Subcutaneous abdominal adipose tissue (tissue), 5 donors: ENCODE results near the gene RSPH6A.
A peak's percentile ranks its signal among the peaks of the same experiment; 100 is the strongest.

Source experiments
- H3K27ac ChIP-seq: one replicate; pipeline ENCODE4 v1.7.0; 2013; ENCODE audit warnings: low read depth, mild to moderate bottlenecking, inconsistent platforms, low read length, moderate library complexity
- H3K27me3 ChIP-seq, 5 donors: one replicate each; pipeline ENCODE4 v1.7.0; 2013; ENCODE audit warnings: low read length in 5 of 5, inconsistent platforms in 1 of 5; ENCODE audit not compliant: control insufficient read depth in 5 of 5, insufficient read depth in 4 of 5
- H3K36me3 ChIP-seq, 5 donors: one replicate each; pipeline ENCODE4 v1.7.0; 2013; ENCODE audit warnings: low read length in 5 of 5; ENCODE audit not compliant: control insufficient read depth in 5 of 5, insufficient read depth in 5 of 5
- H3K4me1 ChIP-seq, 5 donors: one replicate each; pipeline ENCODE4 v1.7.0; 2013; ENCODE audit warnings: low read length in 5 of 5, mild to moderate bottlenecking in 3 of 5, moderate library complexity in 1 of 5; ENCODE audit not compliant: control insufficient read depth in 5 of 5, insufficient read depth in 5 of 5
- H3K4me3 ChIP-seq, 5 donors: one replicate each; pipeline ENCODE4 v1.7.0; 2013; ENCODE audit warnings: low read length in 5 of 5, low read depth in 1 of 5
- H3K9ac ChIP-seq, 5 donors: one replicate each; pipeline ENCODE4 v1.7.0; 2013; ENCODE audit warnings: low read length in 5 of 5, mild to moderate bottlenecking in 4 of 5, moderate library complexity in 3 of 5
- H3K9me3 ChIP-seq, 5 donors: one replicate each; pipeline ENCODE4 v1.7.0; 2013; ENCODE audit warnings: low read length in 5 of 5; ENCODE audit not compliant: control insufficient read depth in 5 of 5
- donor health status: healthy.
- donor health status: healthy.
- donor health status: healthy.
- donor health status: healthy.
- donor health status: healthy.

RSPH6A gene

GRCh38 chr19:45782820-45783785 is 32.0 kb downstream of the RSPH6A start:
- H3K9me3 ChIP-seq = no peaks in the 10 kb centered on the region
- peaks cover under 1 to 52% (median 45%) of the 10 kb centered on the region in 5 donors for H3K4me1 ChIP-seq
- H3K4me3 ChIP-seq = peak overlapping the region in 3 of 5 donors; percentile 6 to 57 (median 28)
- H3K9ac ChIP-seq = peak overlapping the region in 3 of 5 donors; percentile 28 to 61 (median 48)
- H3K36me3 ChIP-seq = peaks cover 0 to 33% (median 23%) of the 10 kb centered on the region in 5 donors
- H3K27ac ChIP-seq = peak overlapping the region; percentile 37
- no peaks in the 10 kb centered on the region for H3K27me3 ChIP-seq

GRCh38 chr19:45782162-45782691 is 32.9 kb downstream of the RSPH6A start, which contains the start of gene DMPK:
Gene DMPK, minus strand, starts transcription at chr19:45782490. Its CDS starts 138 bp downstream, at chr19:45782352.
- Histone ChIP-seq H3K9ac (peak within 1 kb of the TSS in 3 of 5 donors; percentile 53 to 68 (median 61)), H3K4me3 (peak within 1 kb of the TSS; percentile 50 to 70 (median 64)), H3K27ac (peak within 1 kb of the TSS; percentile 37), H3K4me1 (peaks cover 0 to 50% (median 45%) of the 10 kb centered on the region in 5 donors), H3K36me3 (peaks cover 0 to 37% (median 29%) of the 10 kb centered on the region in 5 donors), H3K9me3 (no peaks in the 10 kb centered on the region), H3K27me3 (no peaks in the 10 kb centered on the region)

DNA sequence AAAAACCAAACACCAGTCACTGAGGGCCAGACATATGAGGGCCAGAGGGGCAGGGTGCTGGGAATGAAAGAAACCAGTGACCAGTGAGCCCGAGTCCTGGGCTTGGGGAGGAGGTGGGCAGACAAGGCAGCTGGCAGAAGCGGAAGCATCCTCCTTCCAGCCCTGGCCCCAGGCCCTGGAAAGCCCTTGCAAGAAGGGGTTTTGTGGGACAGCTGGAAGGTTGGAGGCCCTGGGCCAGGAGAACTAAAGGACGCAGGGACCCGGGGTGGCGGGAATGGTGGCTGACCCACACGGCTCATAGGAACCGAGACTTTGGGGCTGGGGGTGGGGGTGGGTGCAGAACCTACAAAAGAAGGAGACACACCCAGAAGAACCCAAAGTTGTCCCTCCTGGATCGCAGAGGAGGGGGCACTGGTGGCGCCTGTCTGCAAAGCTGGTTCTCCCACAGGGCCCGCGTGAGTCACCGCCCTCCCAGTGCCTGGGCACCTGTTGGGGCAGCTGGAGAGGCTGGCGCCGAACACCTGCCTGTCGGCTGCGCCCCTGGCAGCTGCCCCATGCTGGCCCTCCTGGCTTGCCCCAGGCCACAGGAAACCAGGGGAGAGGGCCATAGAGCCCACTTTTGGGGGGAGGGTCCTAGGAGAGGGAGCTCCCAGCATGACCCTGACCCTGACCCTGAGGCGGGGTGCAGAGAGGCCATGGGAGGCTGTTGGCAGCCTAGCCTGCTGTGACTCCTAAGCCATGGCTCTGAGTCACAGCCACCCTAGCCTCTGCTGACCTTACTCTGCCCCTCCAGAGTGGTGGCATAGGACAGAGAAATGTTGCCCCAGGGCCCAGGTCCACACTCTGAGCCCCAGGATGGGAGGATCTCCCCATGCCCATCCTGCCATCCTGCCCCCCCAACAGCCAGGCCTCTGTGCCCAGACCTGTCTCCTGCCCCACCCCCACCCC is 33.6 kb downstream of the RSPH6A start:
- H3K27ac ChIP-seq = no peak overlapping the region
- H3K36me3 ChIP-seq = peaks cover 0 to 37% (median 29%) of the 10 kb centered on the region in 5 donors
- H3K4me1 ChIP-seq = peaks cover 0 to 50% (median 45%) of the 10 kb centered on the region in 5 donors
- H3K27me3 ChIP-seq = no peaks in the 10 kb centered on the region
- H3K9ac ChIP-seq = peak overlapping the region in 3 of 5 donors; percentile 43 to 68 (median 47)
- peak overlapping the region; percentile 50 to 70 (median 64) for H3K4me3 ChIP-seq
- H3K9me3 ChIP-seq = no peaks in the 10 kb centered on the region

GRCh38 chr19:45780448-45781213 is 34.5 kb downstream of the RSPH6A start:
- Histone ChIP-seq H3K4me3 (peak overlapping the region in 3 of 5 donors; percentile 50 to 70 (median 64)), H3K4me1 (peaks cover 0 to 50% (median 45%) of the 10 kb centered on the region in 5 donors), H3K36me3 (peaks cover 0 to 29% (median 24%) of the 10 kb centered on the region in 5 donors), H3K27me3 (no peaks in the 10 kb centered on the region), H3K9me3 (no peaks in the 10 kb centered on the region), H3K9ac (peak overlapping the region in 2 of 5 donors; percentile 41 to 43), H3K27ac (no peak overlapping the region)

DNA sequence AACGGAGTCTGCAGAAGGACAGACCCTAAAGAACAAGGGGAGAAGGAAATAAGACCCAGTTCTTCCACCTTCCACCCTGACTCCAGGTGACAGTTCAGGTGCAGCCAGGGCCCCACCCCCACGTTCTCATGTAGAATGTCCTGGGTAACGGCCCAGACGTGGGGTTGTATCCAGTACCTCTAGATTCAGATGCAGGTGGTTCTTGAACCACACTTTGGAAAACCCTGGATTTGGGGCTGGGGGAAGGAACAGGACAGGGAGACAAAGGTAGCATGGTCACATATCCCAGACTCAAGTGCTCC is 35.0 kb downstream of the RSPH6A start:
- Histone ChIP-seq H3K9me3 (no peaks in the 10 kb centered on the region), H3K27ac (no peak overlapping the region), H3K9ac (peak overlapping the region in 1 of 5 donors; percentile 41), H3K4me3 (peak overlapping the region in 1 of 5 donors; percentile 13), H3K27me3 (no peaks in the 10 kb centered on the region), H3K4me1 (peaks cover 0 to 50% (median 45%) of the 10 kb centered on the region in 5 donors), H3K36me3 (peaks cover 0 to 24% (median 19%) of the 10 kb centered on the region in 5 donors)

DNA sequence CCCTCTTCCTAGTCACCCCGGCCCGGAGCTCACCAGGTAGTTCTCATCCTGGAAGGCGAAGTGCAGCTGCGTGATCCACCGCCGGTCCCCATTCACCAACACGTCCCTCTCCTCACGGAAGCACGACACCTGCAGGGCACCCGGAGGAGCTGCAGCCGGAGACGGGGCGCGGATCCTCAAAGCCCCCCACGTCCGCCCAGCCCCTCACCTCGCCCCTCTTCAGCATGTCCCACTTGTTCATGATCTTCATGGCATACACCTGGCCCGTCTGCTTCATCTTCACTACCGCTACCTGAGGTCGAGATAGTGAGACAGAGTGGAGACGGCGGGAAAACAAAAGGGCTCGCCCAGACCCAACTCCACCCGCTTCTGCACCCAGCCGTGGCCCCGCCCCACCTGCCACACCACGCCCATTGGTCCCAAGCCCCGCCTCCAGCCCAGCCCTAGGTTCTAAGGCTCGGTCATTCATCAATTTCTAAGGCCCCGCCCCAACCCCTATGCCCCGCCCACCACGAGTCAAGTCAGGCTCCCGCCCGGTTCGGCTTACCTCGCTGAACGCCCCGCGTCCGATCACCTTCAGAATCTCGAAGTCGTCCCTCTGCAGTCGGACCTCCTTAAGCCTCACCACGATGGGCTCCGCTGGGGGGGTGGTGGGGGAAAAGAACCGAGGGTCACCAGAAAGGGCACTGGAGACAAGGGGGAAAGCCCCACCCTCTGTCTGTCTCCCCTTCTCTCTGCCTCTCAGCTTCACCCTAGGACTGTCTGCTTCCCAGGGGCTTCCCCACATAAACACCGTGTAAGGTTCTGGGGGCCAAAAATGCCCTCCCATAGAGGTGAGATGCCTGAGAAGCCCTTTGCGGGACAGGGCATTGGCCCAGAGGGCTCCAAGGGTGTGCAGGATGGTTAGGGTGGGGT is 35.6 kb downstream of the RSPH6A start:
- H3K4me1 ChIP-seq = peaks cover 0 to 50% (median 45%) of the 10 kb centered on the region in 5 donors
- H3K27me3 ChIP-seq = no peaks in the 10 kb centered on the region
- peak overlapping the region in 3 of 5 donors; percentile 13 to 37 (median 34) for H3K4me3 ChIP-seq
- no peak overlapping the region for H3K27ac ChIP-seq
- H3K9me3 ChIP-seq = no peaks in the 10 kb centered on the region
- peak overlapping the region in 1 of 5 donors; percentile 41 for H3K9ac ChIP-seq
- peaks cover 0 to 26% (median 21%) of the 10 kb centered on the region in 5 donors for H3K36me3 ChIP-seq

GRCh38 chr19:45778010-45778661 is 37.0 kb downstream of the RSPH6A start:
- Histone ChIP-seq H3K27ac (no peak overlapping the region), H3K9ac (no peak overlapping the region), H3K36me3 (peaks cover 0 to 32% (median 21%) of the 10 kb centered on the region in 5 donors), H3K4me3 (no peak overlapping the region), H3K4me1 (peaks cover 0 to 42% (median 37%) of the 10 kb centered on the region in 5 donors), H3K9me3 (no peaks in the 10 kb centered on the region), H3K27me3 (peaks cover 0 to 3% (median 0%) of the 10 kb centered on the region in 5 donors)

- H3K4me3 ChIP-seq = no peak overlapping the region
- H3K27ac ChIP-seq = no peak overlapping the region
- H3K9me3 ChIP-seq = no peaks in the 10 kb centered on the region
- no peak overlapping the region for H3K9ac ChIP-seq
- peaks cover 0 to 37% (median 33%) of the 10 kb centered on the region in 5 donors for H3K4me1 ChIP-seq
- peaks cover 0 to 33% (median 26%) of the 10 kb centered on the region in 5 donors for H3K36me3 ChIP-seq
- peaks cover 0 to 5% (median 0%) of the 10 kb centered on the region in 5 donors for H3K27me3 ChIP-seq
Observed at GRCh38 chr19:45777395-45777961, 37.6 kb downstream of the RSPH6A start.
